WTC11 (cell line): ENCODE measurements around the gene SPOCD1. TPM values are rescaled to one million over a fixed set of nuclear protein-coding genes. Genes with fewer than 3 reads are reported as not detected.

Experiments
- ATAC-seq: fragments of 200-7000 bp; cut with Tn5 transposase; 2 replicates; pipeline ENCODE4 v1.10.0; 2021; ENCODE audit warnings: mild to moderate bottlenecking, moderate library complexity
- CTCF ChIA-PET: fragments of 300-600 bp; sonication (Branson Sonifier 250); formaldehyde crosslinking; loops from one replicate; lab custom pipeline; 2021; ENCODE audit warnings: antibody characterized with exemption; lab: Charles Lee
- POLR2A ChIA-PET: fragments of 350-600 bp; sonication (Branson Sonifier 250); formaldehyde crosslinking; loops from one replicate; lab custom pipeline; 2021; ENCODE audit warnings: antibody characterized with exemption; lab: Charles Lee
- DNase-seq: peaks from one replicate; pipeline ENCODE4 v3.0.0; 2021; ENCODE audit warnings: low spot score
- H3K27ac Mint-ChIP-seq: 2 replicates; pipeline ENCODE4 v1.8.0; 2021; ENCODE audit warnings: mixed read lengths
- H3K27me3 Mint-ChIP-seq: 2 replicates; pipeline ENCODE4 v1.8.0; 2021; ENCODE audit warnings: low read depth, mild to moderate bottlenecking, moderate library complexity, mixed read lengths
- H3K36me3 Mint-ChIP-seq: 2 replicates; pipeline ENCODE4 v1.8.0; 2021; ENCODE audit warnings: mixed read lengths
- H3K4me1 Mint-ChIP-seq: 2 replicates; pipeline ENCODE4 v1.8.0; 2022; ENCODE audit warnings: mixed read lengths
- H3K4me3 Mint-ChIP-seq: 2 replicates; pipeline ENCODE4 v1.8.0; 2021; ENCODE audit warnings: mild to moderate bottlenecking, moderate library complexity, mixed read lengths
- H3K9me3 Mint-ChIP-seq: 2 replicates; pipeline ENCODE4 v1.8.0; 2021; ENCODE audit warnings: mixed read lengths
- ESRRA ChIP-seq: sonication (generic); formaldehyde crosslinking; IDR thresholded peaks from 2 replicates; pipeline ENCODE4 v1.8.1; 2022; ENCODE audit warnings: mild to moderate bottlenecking, missing genetic modification reagents, borderline replicate concordance
- FOXJ3 ChIP-seq: sonication (generic); formaldehyde crosslinking; IDR thresholded peaks from 2 replicates; pipeline ENCODE4 v1.9.0; 2021; ENCODE audit warnings: missing genetic modification reagents, mild to moderate bottlenecking, borderline replicate concordance
- FOXK1 ChIP-seq: sonication (generic); formaldehyde crosslinking; IDR thresholded peaks from 2 replicates; pipeline ENCODE4 v1.8.0; 2022; ENCODE audit warnings: mild to moderate bottlenecking, moderate library complexity, missing genetic modification reagents
- FOXP1 ChIP-seq: sonication (generic); formaldehyde crosslinking; IDR thresholded peaks from 2 replicates; pipeline ENCODE4 v1.8.0; 2022; ENCODE audit warnings: missing genetic modification reagents, mild to moderate bottlenecking, moderate library complexity, borderline replicate concordance
- KAT7 ChIP-seq: sonication (generic); formaldehyde crosslinking; IDR thresholded peaks from 2 replicates; pipeline ENCODE4 v1.8.1; 2023; ENCODE audit warnings: missing genetic modification reagents, mild to moderate bottlenecking, borderline replicate concordance
- NFATC4 ChIP-seq: fragments of 250-450 bp; sonication (Bioruptor Pico); IDR thresholded peaks from 2 replicates; pipeline ENCODE4 v1.9.0; 2021; ENCODE audit warnings: mild to moderate bottlenecking
- NFYB ChIP-seq: sonication (generic); formaldehyde crosslinking; conservative IDR thresholded peaks from 2 replicates; pipeline ENCODE4 v1.8.0; 2022; ENCODE audit warnings: low read depth, missing genetic modification reagents
- NR1H2 ChIP-seq: sonication (generic); formaldehyde crosslinking; IDR thresholded peaks from 2 replicates; pipeline ENCODE4 v1.9.0; 2021; ENCODE audit warnings: mild to moderate bottlenecking, moderate library complexity, missing genetic modification reagents
- RELA ChIP-seq: sonication (generic); formaldehyde crosslinking; IDR thresholded peaks from 2 replicates; pipeline ENCODE4 v1.8.1; 2022; ENCODE audit warnings: missing genetic modification reagents, mild to moderate bottlenecking, borderline replicate concordance
- RORB ChIP-seq: fragments of 250-450 bp; sonication (Bioruptor Pico); IDR thresholded peaks from 2 replicates; pipeline ENCODE4 v1.9.0; 2021; ENCODE audit warnings: mild to moderate bottlenecking
- SMAD4 ChIP-seq: sonication (generic); formaldehyde crosslinking; IDR thresholded peaks from 2 replicates; pipeline ENCODE4 v1.8.0; 2022; ENCODE audit warnings: mild to moderate bottlenecking, missing genetic modification reagents
- TCF7 ChIP-seq: sonication (generic); formaldehyde crosslinking; IDR thresholded peaks from 2 replicates; pipeline ENCODE4 v1.8.0; 2022; ENCODE audit warnings: mild to moderate bottlenecking, low read depth, missing genetic modification reagents, moderate library complexity
- ZNF219 ChIP-seq: sonication (generic); formaldehyde crosslinking; IDR thresholded peaks from 2 replicates; pipeline ENCODE4 v1.8.0; 2023; ENCODE audit warnings: missing genetic modification reagents, mild to moderate bottlenecking, borderline replicate concordance
- ZNF671 ChIP-seq: fragments of 250-450 bp; sonication (Bioruptor Pico); IDR thresholded peaks from 2 replicates; pipeline ENCODE4 v1.8.0; 2021; ENCODE audit warnings: mild to moderate bottlenecking
- total RNA-seq: library from RNA; stranded (reverse); gene quantifications from 3 replicates; pipeline ENCODE4 v1.2.3, GENCODE V29; 2021
- TF ChIP-seq, protein P1 (sequence below): fragments of 250-450 bp; sonication (Bioruptor Pico); IDR thresholded peaks from 2 replicates; pipeline ENCODE4 v1.8.0; 2021; ENCODE audit warnings: mild to moderate bottlenecking
- TF ChIP-seq, protein P2 (sequence below): sonication (generic); formaldehyde crosslinking; IDR thresholded peaks from 2 replicates; pipeline ENCODE4 v1.8.1; 2023; ENCODE audit warnings: mild to moderate bottlenecking, missing genetic modification reagents, borderline replicate concordance
- TF ChIP-seq, protein P3 (sequence below): sonication (generic); formaldehyde crosslinking; conservative IDR thresholded peaks from 2 replicates; pipeline ENCODE4 v1.8.1; 2022; ENCODE audit warnings: mild to moderate bottlenecking, missing genetic modification reagents
- TF ChIP-seq, protein P4 (sequence below): sonication (generic); formaldehyde crosslinking; IDR thresholded peaks from 2 replicates; pipeline ENCODE4 v1.8.1; 2023; ENCODE audit warnings: mild to moderate bottlenecking, missing genetic modification reagents, moderate library complexity
- TF ChIP-seq, protein P5 (sequence below): sonication (generic); formaldehyde crosslinking; IDR thresholded peaks from 2 replicates; pipeline ENCODE4 v1.8.0; 2022; ENCODE audit warnings: missing genetic modification reagents
- TF ChIP-seq, protein P6 (sequence below): sonication (generic); formaldehyde crosslinking; IDR thresholded peaks from 2 replicates; pipeline ENCODE4 v1.8.1; 2022; ENCODE audit warnings: low read depth, mild to moderate bottlenecking, moderate library complexity, missing genetic modification reagents, borderline replicate concordance
- TF ChIP-seq, protein P7 (sequence below): sonication (generic); formaldehyde crosslinking; IDR thresholded peaks from 2 replicates; pipeline ENCODE4 v1.8.0; 2022; ENCODE audit warnings: mild to moderate bottlenecking, missing genetic modification reagents

SPOCD1 gene
- total RNA-seq, 1 experiment from 2014 or later = 3.0 TPM

DNA sequence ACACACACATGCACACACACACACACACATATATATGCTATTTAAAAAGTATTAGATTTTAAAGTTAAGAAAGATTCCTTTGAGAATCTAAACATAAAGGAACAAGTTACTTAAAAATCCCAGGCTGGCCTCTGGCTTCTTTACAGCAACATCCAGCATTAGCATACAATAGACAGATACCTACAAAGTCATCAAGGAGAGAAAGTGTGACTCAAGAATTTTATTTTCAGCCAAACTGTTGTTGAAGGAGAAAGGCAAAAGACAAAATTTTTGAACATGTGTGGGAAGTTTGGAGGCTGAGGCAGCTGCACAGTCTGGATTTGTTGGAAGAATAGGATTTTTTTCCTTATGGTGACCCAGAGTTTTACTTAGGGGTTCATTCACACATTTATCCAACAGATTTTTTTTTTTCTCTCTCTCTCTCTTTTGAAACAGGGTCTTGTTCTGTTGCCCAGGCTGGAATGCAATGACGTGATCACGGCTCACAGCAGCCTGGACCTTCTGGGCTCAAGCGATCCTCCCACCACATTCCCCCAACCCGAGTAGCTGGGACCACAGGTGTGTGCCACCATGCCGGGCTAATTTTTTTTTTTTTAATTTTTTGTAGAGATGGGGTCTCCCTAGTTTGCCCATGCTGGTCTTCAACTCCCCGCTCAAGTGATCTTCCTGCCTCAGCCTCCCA is 24.0 kb upstream of the SPOCD1 start:
- Mint-ChIP-seq H3K9me3 (0 out of 2 replicates have a peak, but pooled peaks cover 3% of the 10 kb centered on the region), H3K4me3 (no peak overlapping the region), H3K27me3 (peaks cover 3% of the 10 kb centered on the region; the same call in 1 of the 2 replicates), H3K4me1 (no peaks in the 10 kb centered on the region), H3K36me3 (no peaks in the 10 kb centered on the region), H3K27ac (no peak overlapping the region)
- TF ChIP-seq FOXP1 (CRISPR knock-in tag) (no peak), KAT7 (CRISPR knock-in tag) (no peak), ESRRA (CRISPR knock-in tag) (no peak), NFATC4 (no peak), SMAD4 (CRISPR knock-in tag) (no peak), RELA (no peak), ZNF219 (CRISPR knock-in tag) (no peak), NFYB (no peak)
- TF ChIP-seq, protein P1, sequence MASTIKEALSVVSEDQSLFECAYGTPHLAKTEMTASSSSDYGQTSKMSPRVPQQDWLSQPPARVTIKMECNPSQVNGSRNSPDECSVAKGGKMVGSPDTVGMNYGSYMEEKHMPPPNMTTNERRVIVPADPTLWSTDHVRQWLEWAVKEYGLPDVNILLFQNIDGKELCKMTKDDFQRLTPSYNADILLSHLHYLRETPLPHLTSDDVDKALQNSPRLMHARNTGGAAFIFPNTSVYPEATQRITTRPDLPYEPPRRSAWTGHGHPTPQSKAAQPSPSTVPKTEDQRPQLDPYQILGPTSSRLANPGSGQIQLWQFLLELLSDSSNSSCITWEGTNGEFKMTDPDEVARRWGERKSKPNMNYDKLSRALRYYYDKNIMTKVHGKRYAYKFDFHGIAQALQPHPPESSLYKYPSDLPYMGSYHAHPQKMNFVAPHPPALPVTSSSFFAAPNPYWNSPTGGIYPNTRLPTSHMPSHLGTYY = no peak
- TF ChIP-seq, protein P2, sequence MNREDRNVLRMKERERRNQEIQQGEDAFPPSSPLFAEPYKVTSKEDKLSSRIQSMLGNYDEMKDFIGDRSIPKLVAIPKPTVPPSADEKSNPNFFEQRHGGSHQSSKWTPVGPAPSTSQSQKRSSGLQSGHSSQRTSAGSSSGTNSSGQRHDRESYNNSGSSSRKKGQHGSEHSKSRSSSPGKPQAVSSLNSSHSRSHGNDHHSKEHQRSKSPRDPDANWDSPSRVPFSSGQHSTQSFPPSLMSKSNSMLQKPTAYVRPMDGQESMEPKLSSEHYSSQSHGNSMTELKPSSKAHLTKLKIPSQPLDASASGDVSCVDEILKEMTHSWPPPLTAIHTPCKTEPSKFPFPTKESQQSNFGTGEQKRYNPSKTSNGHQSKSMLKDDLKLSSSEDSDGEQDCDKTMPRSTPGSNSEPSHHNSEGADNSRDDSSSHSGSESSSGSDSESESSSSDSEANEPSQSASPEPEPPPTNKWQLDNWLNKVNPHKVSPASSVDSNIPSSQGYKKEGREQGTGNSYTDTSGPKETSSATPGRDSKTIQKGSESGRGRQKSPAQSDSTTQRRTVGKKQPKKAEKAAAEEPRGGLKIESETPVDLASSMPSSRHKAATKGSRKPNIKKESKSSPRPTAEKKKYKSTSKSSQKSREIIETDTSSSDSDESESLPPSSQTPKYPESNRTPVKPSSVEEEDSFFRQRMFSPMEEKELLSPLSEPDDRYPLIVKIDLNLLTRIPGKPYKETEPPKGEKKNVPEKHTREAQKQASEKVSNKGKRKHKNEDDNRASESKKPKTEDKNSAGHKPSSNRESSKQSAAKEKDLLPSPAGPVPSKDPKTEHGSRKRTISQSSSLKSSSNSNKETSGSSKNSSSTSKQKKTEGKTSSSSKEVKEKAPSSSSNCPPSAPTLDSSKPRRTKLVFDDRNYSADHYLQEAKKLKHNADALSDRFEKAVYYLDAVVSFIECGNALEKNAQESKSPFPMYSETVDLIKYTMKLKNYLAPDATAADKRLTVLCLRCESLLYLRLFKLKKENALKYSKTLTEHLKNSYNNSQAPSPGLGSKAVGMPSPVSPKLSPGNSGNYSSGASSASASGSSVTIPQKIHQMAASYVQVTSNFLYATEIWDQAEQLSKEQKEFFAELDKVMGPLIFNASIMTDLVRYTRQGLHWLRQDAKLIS (CRISPR knock-in tag) = no peak
- TF ChIP-seq, protein P3, sequence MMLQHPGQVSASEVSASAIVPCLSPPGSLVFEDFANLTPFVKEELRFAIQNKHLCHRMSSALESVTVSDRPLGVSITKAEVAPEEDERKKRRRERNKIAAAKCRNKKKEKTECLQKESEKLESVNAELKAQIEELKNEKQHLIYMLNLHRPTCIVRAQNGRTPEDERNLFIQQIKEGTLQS = no peak
- TF ChIP-seq, protein P4, sequence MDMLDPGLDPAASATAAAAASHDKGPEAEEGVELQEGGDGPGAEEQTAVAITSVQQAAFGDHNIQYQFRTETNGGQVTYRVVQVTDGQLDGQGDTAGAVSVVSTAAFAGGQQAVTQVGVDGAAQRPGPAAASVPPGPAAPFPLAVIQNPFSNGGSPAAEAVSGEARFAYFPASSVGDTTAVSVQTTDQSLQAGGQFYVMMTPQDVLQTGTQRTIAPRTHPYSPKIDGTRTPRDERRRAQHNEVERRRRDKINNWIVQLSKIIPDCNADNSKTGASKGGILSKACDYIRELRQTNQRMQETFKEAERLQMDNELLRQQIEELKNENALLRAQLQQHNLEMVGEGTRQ (CRISPR knock-in tag) = no peak
- TF ChIP-seq, protein P5, sequence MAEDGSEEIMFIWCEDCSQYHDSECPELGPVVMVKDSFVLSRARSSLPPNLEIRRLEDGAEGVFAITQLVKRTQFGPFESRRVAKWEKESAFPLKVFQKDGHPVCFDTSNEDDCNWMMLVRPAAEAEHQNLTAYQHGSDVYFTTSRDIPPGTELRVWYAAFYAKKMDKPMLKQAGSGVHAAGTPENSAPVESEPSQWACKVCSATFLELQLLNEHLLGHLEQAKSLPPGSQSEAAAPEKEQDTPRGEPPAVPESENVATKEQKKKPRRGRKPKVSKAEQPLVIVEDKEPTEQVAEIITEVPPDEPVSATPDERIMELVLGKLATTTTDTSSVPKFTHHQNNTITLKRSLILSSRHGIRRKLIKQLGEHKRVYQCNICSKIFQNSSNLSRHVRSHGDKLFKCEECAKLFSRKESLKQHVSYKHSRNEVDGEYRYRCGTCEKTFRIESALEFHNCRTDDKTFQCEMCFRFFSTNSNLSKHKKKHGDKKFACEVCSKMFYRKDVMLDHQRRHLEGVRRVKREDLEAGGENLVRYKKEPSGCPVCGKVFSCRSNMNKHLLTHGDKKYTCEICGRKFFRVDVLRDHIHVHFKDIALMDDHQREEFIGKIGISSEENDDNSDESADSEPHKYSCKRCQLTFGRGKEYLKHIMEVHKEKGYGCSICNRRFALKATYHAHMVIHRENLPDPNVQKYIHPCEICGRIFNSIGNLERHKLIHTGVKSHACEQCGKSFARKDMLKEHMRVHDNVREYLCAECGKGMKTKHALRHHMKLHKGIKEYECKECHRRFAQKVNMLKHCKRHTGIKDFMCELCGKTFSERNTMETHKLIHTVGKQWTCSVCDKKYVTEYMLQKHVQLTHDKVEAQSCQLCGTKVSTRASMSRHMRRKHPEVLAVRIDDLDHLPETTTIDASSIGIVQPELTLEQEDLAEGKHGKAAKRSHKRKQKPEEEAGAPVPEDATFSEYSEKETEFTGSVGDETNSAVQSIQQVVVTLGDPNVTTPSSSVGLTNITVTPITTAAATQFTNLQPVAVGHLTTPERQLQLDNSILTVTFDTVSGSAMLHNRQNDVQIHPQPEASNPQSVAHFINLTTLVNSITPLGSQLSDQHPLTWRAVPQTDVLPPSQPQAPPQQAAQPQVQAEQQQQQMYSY (CRISPR knock-in tag) = no peak
- ATAC-seq (no peak), DNase-seq (no peak)
- POLR2A ChIA-PET = no interaction called here
- CTCF ChIA-PET = interaction anchor here (1.6 kb wide), 1 partner anchor 24 kb away, joined by 6 read pairs; the partner anchor contains the start of gene SPOCD1

DNA sequence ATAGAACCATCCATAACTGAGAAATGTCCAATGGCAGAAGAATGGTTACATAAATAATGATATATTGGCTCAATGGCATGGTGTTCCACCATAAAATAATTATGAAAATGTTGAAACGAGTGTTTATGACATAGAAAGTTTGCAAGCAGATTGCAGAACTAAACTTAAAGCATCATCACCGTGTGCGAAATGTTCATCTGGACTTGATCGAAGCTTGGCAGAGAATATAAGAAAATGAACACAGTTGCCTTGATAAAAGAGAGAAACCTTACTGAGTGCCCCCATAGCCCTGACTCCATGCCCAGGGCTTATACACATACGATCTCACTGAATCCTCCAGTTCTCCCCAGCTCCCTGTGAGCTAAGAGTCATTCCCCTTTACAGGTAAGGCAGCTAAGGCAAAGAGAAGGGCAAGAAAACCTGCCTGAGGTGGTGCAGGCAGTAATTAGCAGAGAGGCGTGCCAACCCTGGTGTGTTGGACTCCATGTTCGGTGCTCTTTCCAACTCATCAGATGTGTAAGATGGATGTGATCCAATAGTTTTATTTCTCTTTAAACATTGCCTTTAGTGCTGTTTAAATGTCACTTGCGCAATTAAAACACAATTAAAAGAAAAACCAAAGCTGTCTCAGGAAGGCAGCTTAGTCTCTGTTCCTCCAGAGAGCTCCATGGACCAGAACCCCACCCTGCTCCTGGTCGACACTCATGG is 21.8 kb upstream of the SPOCD1 start:
- DNase-seq = no peak
- H3K4me1 Mint-ChIP-seq = no peaks in the 10 kb centered on the region
- CTCF ChIA-PET = interaction anchor here (0.8 to 5.0 kb wide), 3 partner anchors 22 to 126 kb away, joined by 3 to 25 read pairs (median 4); partner anchors contain the start of gene SPOCD1
- TF ChIP-seq TCF7 = no peak
- no peak for TF ChIP-seq FOXJ3 (CRISPR knock-in tag)
- TF ChIP-seq, protein P6, sequence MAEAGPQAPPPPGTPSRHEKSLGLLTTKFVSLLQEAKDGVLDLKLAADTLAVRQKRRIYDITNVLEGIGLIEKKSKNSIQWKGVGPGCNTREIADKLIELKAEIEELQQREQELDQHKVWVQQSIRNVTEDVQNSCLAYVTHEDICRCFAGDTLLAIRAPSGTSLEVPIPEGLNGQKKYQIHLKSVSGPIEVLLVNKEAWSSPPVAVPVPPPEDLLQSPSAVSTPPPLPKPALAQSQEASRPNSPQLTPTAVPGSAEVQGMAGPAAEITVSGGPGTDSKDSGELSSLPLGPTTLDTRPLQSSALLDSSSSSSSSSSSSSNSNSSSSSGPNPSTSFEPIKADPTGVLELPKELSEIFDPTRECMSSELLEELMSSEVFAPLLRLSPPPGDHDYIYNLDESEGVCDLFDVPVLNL (CRISPR knock-in tag) = no peak
- TF ChIP-seq FOXK1 = no peak
- no peak for TF ChIP-seq ZNF219 (CRISPR knock-in tag)
- TF ChIP-seq ZNF671 = no peak
- no peak for TF ChIP-seq RORB (CRISPR knock-in tag)
- TF ChIP-seq, protein P7, sequence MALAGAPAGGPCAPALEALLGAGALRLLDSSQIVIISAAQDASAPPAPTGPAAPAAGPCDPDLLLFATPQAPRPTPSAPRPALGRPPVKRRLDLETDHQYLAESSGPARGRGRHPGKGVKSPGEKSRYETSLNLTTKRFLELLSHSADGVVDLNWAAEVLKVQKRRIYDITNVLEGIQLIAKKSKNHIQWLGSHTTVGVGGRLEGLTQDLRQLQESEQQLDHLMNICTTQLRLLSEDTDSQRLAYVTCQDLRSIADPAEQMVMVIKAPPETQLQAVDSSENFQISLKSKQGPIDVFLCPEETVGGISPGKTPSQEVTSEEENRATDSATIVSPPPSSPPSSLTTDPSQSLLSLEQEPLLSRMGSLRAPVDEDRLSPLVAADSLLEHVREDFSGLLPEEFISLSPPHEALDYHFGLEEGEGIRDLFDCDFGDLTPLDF (CRISPR knock-in tag) = no peak
- no peak for TF ChIP-seq NR1H2 (CRISPR knock-in tag)

More for the DNA sequence above, 21.8 kb upstream of the SPOCD1 start:
- Mint-ChIP-seq H3K27ac (no peak overlapping the region), H3K4me3 (no peak overlapping the region), H3K9me3 (0 out of 2 replicates have a peak, but pooled peaks cover 3% of the 10 kb centered on the region), H3K27me3 (peaks cover 3% of the 10 kb centered on the region; the same call in 1 of the 2 replicates), H3K36me3 (no peaks in the 10 kb centered on the region)
- ATAC-seq = no peak
- POLR2A ChIA-PET = no interaction called here
